Osteocyte (in vitro differentiated cells): ENCODE data around the gene UNKL. TPM values are rescaled to one million over a fixed set of nuclear protein-coding genes. Genes with fewer than 3 reads are reported as not detected.
A peak's percentile ranks its signal among the peaks of the same experiment; 100 is the strongest.

ENCODE experiments used
- DNase-seq: peaks from one replicate; pipeline ENCODE4 v3.0.0; 2021; ENCODE audit warnings: mixed read lengths; ENCODE audit not compliant: unreplicated experiment; ENCODE audit errors: extremely low spot score
- H3K27ac Mint-ChIP-seq: one replicate; pipeline ENCODE4 v1.8.0; 2021; ENCODE audit warnings: mild to moderate bottlenecking, mixed read lengths; ENCODE audit not compliant: unreplicated experiment
- H3K27me3 Mint-ChIP-seq: one replicate; pipeline ENCODE4 v1.8.0; 2021; ENCODE audit warnings: mixed read lengths; ENCODE audit not compliant: unreplicated experiment
- H3K36me3 Mint-ChIP-seq: one replicate; pipeline ENCODE4 v1.8.0; 2021; ENCODE audit warnings: mixed read lengths; ENCODE audit not compliant: unreplicated experiment
- H3K4me1 Mint-ChIP-seq: one replicate; pipeline ENCODE4 v1.8.0; 2021; ENCODE audit warnings: mixed read lengths; ENCODE audit not compliant: unreplicated experiment
- H3K4me3 Mint-ChIP-seq: one replicate; pipeline ENCODE4 v1.8.0; 2021; ENCODE audit warnings: mild to moderate bottlenecking, moderate library complexity, mixed read lengths; ENCODE audit not compliant: unreplicated experiment
- H3K9me3 Mint-ChIP-seq: one replicate; pipeline ENCODE4 v1.8.0; 2021; ENCODE audit warnings: mixed read lengths; ENCODE audit not compliant: unreplicated experiment
- total RNA-seq: library from RNA; stranded (reverse); gene quantifications from 2 replicates; pipeline ENCODE4 v1.2.1, GENCODE V29; 2021
- TF ChIP-seq, protein P1 (sequence below): fragments of 200-600 bp; sonication (generic); IDR thresholded peaks from 2 replicates; pipeline ENCODE4 v1.5.0; 2021; ENCODE audit warnings: antibody characterized with exemption, mild to moderate bottlenecking, moderate library complexity

UNKL gene
- total RNA-seq, 1 donor from 2014 or later, result 34.4 TPM

- Mint-ChIP-seq H3K27me3 (no peaks in the 10 kb centered on the region), H3K4me1 (peaks cover 20% of the 10 kb centered on the region), H3K4me3 (peak overlapping the region; percentile 68), H3K9me3 (no peaks in the 10 kb centered on the region), H3K27ac (peak overlapping the region; percentile 62), H3K36me3 (peaks cover 10% of the 10 kb centered on the region)
- DNase-seq, result no peak
- TF ChIP-seq, protein P1, sequence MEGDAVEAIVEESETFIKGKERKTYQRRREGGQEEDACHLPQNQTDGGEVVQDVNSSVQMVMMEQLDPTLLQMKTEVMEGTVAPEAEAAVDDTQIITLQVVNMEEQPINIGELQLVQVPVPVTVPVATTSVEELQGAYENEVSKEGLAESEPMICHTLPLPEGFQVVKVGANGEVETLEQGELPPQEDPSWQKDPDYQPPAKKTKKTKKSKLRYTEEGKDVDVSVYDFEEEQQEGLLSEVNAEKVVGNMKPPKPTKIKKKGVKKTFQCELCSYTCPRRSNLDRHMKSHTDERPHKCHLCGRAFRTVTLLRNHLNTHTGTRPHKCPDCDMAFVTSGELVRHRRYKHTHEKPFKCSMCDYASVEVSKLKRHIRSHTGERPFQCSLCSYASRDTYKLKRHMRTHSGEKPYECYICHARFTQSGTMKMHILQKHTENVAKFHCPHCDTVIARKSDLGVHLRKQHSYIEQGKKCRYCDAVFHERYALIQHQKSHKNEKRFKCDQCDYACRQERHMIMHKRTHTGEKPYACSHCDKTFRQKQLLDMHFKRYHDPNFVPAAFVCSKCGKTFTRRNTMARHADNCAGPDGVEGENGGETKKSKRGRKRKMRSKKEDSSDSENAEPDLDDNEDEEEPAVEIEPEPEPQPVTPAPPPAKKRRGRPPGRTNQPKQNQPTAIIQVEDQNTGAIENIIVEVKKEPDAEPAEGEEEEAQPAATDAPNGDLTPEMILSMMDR, result no peak
Observed at GRCh38 chr16:1379304-1380076, 35.0 kb downstream of the UNKL start.

- Mint-ChIP-seq H3K27me3 (no peaks in the 10 kb centered on the region), H3K9me3 (no peaks in the 10 kb centered on the region), H3K4me3 (peak overlapping the region; percentile 71), H3K36me3 (peaks cover 10% of the 10 kb centered on the region), H3K4me1 (peaks cover 20% of the 10 kb centered on the region), H3K27ac (peak overlapping the region; percentile 87)
- peak; percentile 92 for DNase-seq
- TF ChIP-seq, protein P1, result no peak
Observed at GRCh38 chr16:1378804-1379303, 35.6 kb downstream of the UNKL start.

- peaks cover 20% of the 10 kb centered on the region for H3K4me1 Mint-ChIP-seq
- H3K36me3 Mint-ChIP-seq, result peaks cover 10% of the 10 kb centered on the region
- TF ChIP-seq, protein P1, result no peak
- H3K4me3 Mint-ChIP-seq, result peak overlapping the region; percentile 71
- no peaks in the 10 kb centered on the region for H3K9me3 Mint-ChIP-seq
- no peaks in the 10 kb centered on the region for H3K27me3 Mint-ChIP-seq
- peak overlapping the region; percentile 87 for H3K27ac Mint-ChIP-seq
- no peak for DNase-seq
Observed at GRCh38 chr16:1378087-1378803, 36.3 kb downstream of the UNKL start.

GRCh38 chr16:1377406-1378010 lies 37.0 kb downstream of the UNKL start:
- no peak for DNase-seq
- peaks cover 20% of the 10 kb centered on the region for H3K4me1 Mint-ChIP-seq
- H3K9me3 Mint-ChIP-seq, result no peaks in the 10 kb centered on the region
- H3K27me3 Mint-ChIP-seq, result no peaks in the 10 kb centered on the region
- TF ChIP-seq, protein P1, result no peak
- no peak overlapping the region for H3K4me3 Mint-ChIP-seq
- H3K36me3 Mint-ChIP-seq, result peaks cover 10% of the 10 kb centered on the region
- no peak overlapping the region for H3K27ac Mint-ChIP-seq
